ENCODE data around the gene TNS4. TPM values are rescaled to one million over a fixed set of nuclear protein-coding genes. Genes with fewer than 3 reads are reported as not detected.

TNS4 gene
- total RNA-seq, 1 experiment from 2014 or later: 0.59 TPM

DNA sequence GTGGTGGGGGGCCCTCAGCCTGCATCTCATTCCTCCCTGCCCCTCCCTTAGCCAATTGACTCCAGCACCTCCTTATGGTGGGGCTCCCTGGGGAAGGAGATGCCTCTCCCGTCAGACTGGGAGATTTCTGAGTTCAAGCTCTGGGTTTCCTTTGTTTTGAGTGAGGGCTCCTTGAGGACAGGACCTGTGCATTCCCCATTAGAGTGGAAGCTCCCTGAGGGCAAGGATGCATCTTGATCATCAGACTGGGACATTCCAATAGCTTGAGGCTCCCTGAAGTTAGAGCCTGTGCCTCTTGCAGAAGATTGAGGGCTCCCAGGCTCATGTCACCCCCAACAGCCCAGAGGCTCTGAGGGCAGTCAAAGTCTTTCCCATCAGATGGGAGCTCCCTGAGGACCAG, 23.6 kb downstream of the TNS4 start:
- peaks cover 26 to 28% of the 10 kb centered on the region in 2 experiments for H3K4me1 Mint-ChIP-seq
- H3K36me3 Mint-ChIP-seq (ENCODE audit: insufficient read depth in 1 of 3, low read depth in 3 of 3): peaks cover 0 to 6% (median 2%) of the 10 kb centered on the region in 3 experiments; a peak in 5 of 7 replicates
- TF ChIP-seq, protein P1, sequence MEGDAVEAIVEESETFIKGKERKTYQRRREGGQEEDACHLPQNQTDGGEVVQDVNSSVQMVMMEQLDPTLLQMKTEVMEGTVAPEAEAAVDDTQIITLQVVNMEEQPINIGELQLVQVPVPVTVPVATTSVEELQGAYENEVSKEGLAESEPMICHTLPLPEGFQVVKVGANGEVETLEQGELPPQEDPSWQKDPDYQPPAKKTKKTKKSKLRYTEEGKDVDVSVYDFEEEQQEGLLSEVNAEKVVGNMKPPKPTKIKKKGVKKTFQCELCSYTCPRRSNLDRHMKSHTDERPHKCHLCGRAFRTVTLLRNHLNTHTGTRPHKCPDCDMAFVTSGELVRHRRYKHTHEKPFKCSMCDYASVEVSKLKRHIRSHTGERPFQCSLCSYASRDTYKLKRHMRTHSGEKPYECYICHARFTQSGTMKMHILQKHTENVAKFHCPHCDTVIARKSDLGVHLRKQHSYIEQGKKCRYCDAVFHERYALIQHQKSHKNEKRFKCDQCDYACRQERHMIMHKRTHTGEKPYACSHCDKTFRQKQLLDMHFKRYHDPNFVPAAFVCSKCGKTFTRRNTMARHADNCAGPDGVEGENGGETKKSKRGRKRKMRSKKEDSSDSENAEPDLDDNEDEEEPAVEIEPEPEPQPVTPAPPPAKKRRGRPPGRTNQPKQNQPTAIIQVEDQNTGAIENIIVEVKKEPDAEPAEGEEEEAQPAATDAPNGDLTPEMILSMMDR (conservative IDR thresholded peaks at IDR 0.05): no peak
- Histone ChIP-seq H2AK5ac (ENCODE audit: insufficient read length, low read length) (no peak overlapping the region), H2BK5ac (ENCODE audit: insufficient read length, low read length) (no peak overlapping the region), H3K23me2 (ENCODE audit: insufficient read length, low read depth, low read length, poor library complexity, severe bottlenecking) (no peaks in the 10 kb centered on the region), H4K91ac (ENCODE audit: insufficient read length, low read depth, low read length) (no peak overlapping the region), H3K56ac (ENCODE audit: insufficient read length, low read depth, low read length) (no peak overlapping the region), H4K20me1 (ENCODE audit: control insufficient read depth, insufficient read depth, insufficient read length) (no peaks in the 10 kb centered on the region), H3K9me3 (ENCODE audit: control insufficient read depth, low read depth, low read length) (no peaks in the 10 kb centered on the region), H3K9ac (ENCODE audit: extremely low read depth, insufficient read length, low read length) (no peak overlapping the region), H3K79me2 (ENCODE audit: insufficient read depth, low read length) (no peaks in the 10 kb centered on the region), H2BK12ac (ENCODE audit: insufficient read length, low read depth, low read length) (no peak overlapping the region), H2BK20ac (ENCODE audit: low read depth, low read length, poor library complexity, severe bottlenecking) (no peak overlapping the region), H3K23ac (ENCODE audit: insufficient read length, low read depth, low read length) (no peak overlapping the region), H3K79me1 (ENCODE audit: insufficient read depth, low read depth, low read length, poor library complexity, severe bottlenecking) (no peaks in the 10 kb centered on the region), H3K4me2 (ENCODE audit: insufficient read depth, insufficient read length, low read length) (no peak overlapping the region), H3K4ac (ENCODE audit: low read depth, low read length) (no peak overlapping the region), H2BK120ac (ENCODE audit: low read depth, low read length, poor library complexity, severe bottlenecking) (no peak overlapping the region), H3K14ac (ENCODE audit: insufficient read depth, low read length) (no peak overlapping the region), H3K18ac (ENCODE audit: insufficient read length, low read depth, low read length) (no peak overlapping the region), H3K4me1 (ENCODE audit: insufficient read depth, low read length) (peaks cover 6% of the 10 kb centered on the region), H4K8ac (replicated peaks; ENCODE audit: insufficient read length, low read depth, low read length) (no peak overlapping the region), H3K27me3 (ENCODE audit: insufficient read depth, low read length) (no peaks in the 10 kb centered on the region), H4K5ac (ENCODE audit: insufficient read length, low read depth, low read length) (no peak overlapping the region), H3K27ac (ENCODE audit: insufficient read length, low read depth, low read length) (no peak overlapping the region), H2BK15ac (ENCODE audit: low read depth, low read length) (no peak overlapping the region), H2AFZ (ENCODE audit: low read length) (no peak overlapping the region), H3T11ph (ENCODE audit: low read length) (no peak overlapping the region)
- no peak for DNase-seq
- H3K27me3 Mint-ChIP-seq (ENCODE audit: low read depth): peaks cover 12% of the 10 kb centered on the region
- no CpG with 5 or more reads among the region's 1 CpG for WGBS (ENCODE audit: extremely low coverage, insufficient read length, low lambda C conversion rate)
- no peak overlapping the region for H3K4me3 Mint-ChIP-seq
- H3K27ac Mint-ChIP-seq: no peak overlapping the region
- H3K9me3 Mint-ChIP-seq: peaks cover 3 to 5% of the 10 kb centered on the region in 2 experiments
